ENCODE measurements around the gene FKBP14. TPM values are rescaled to one million over a fixed set of nuclear protein-coding genes. Genes with fewer than 3 reads are reported as not detected.

The FKBP14 gene
- total and polyA plus RNA-seq, 10 donors: 1.2 to 14.7 (median 8.8) TPM

DNA sequence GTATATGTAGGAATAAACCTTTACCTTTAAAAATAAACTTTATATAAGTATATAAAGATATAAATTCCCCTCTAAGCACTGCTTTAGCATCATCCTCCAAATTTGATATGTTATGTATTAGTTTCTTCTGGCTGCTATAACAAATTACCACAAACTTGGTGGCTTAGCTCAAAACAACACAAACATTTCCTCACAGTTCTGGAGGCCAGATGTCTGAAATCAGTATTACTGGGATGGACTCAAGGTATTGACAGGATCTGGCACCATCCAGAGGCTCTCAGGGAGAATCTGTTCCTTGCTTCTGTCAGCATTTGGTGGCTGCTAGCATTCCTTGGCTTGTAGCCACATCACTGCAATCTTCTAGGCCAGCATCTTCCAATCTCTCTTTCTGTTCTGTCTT lies 30.2 kb downstream of the FKBP14 start:
- H3K4me1 ChIP-seq: no peaks in the 10 kb centered on the region
- no peaks in the 10 kb centered on the region for H3K27me3 ChIP-seq (replicated peaks in 1 of 7)
- intact Hi-C loops (cut with DNase I; ENCODE audit: low total_unique reads): no loop called here
- H3K36me3 ChIP-seq: no peaks in the 10 kb centered on the region
- no peak for DNase-seq
- no peak overlapping the region for H3K4me3 ChIP-seq
- H3K9me3 ChIP-seq: peaks cover 7 to 47% (median 42%) of the 10 kb centered on the region in 8 donors
- no peak overlapping the region for H3K27ac ChIP-seq
- TF ChIP-seq, protein P1, sequence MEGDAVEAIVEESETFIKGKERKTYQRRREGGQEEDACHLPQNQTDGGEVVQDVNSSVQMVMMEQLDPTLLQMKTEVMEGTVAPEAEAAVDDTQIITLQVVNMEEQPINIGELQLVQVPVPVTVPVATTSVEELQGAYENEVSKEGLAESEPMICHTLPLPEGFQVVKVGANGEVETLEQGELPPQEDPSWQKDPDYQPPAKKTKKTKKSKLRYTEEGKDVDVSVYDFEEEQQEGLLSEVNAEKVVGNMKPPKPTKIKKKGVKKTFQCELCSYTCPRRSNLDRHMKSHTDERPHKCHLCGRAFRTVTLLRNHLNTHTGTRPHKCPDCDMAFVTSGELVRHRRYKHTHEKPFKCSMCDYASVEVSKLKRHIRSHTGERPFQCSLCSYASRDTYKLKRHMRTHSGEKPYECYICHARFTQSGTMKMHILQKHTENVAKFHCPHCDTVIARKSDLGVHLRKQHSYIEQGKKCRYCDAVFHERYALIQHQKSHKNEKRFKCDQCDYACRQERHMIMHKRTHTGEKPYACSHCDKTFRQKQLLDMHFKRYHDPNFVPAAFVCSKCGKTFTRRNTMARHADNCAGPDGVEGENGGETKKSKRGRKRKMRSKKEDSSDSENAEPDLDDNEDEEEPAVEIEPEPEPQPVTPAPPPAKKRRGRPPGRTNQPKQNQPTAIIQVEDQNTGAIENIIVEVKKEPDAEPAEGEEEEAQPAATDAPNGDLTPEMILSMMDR (IDR thresholded peaks at IDR 0.05 in 8 of 11, conservative IDR thresholded peaks at IDR 0.05 in 3 of 11): no peak
- TF ChIP-seq POLR2A (IDR thresholded peaks at IDR 0.05): no peak
- no peak for TF ChIP-seq POLR2AphosphoS5 (IDR thresholded peaks at IDR 0.05)

GRCh38 chr7:29995652-29996051 lies 30.9 kb downstream of the FKBP14 start:
- Histone ChIP-seq H3K27ac (no peak overlapping the region), H3K4me3 (no peak overlapping the region), H3K9me3 (peaks cover 7 to 47% (median 42%) of the 10 kb centered on the region in 8 donors), H3K27me3 (replicated peaks in 1 of 7) (peaks cover 0 to 7% (median 0%) of the 10 kb centered on the region in 7 donors), H3K36me3 (no peaks in the 10 kb centered on the region), H3K4me1 (peaks cover 0 to under 1% (median 0%) of the 10 kb centered on the region in 6 donors)
- intact Hi-C loops (cut with DNase I; ENCODE audit: low total_unique reads): no loop called here
- TF ChIP-seq POLR2A (IDR thresholded peaks at IDR 0.05) (no peak), POLR2AphosphoS5 (IDR thresholded peaks at IDR 0.05) (no peak)
- TF ChIP-seq, protein P1 (IDR thresholded peaks at IDR 0.05 in 8 of 11, conservative IDR thresholded peaks at IDR 0.05 in 3 of 11): no peak
- DNase-seq: no peak

DNA sequence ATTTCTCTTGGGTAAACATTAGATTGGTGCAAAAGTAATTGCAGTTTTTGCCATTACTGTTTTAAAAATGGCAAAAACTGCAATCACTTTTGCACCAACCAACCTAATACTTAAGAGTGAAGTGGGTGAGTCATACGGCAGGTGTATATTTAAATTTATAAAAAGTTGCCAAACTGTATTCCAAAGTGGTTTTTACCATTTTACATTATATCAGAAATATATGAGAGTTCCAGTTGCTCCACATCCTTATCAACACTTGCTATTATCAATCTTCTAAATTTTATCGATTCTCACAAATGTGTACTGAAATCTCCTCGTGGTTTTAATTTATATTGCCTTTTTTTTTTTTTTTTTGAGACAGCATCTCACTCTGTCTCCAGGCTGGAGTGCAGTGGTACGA lies 33.4 kb downstream of the FKBP14 start:
- H3K4me3 ChIP-seq: no peak overlapping the region
- H3K4me1 ChIP-seq: peaks cover 0 to 24% (median 9%) of the 10 kb centered on the region in 6 donors
- no peaks in the 10 kb centered on the region for H3K36me3 ChIP-seq
- H3K9me3 ChIP-seq: peaks cover 7 to 47% (median 42%) of the 10 kb centered on the region in 8 donors
- intact Hi-C loops (cut with DNase I; ENCODE audit: low total_unique reads): no loop called here
- no peak overlapping the region for H3K27ac ChIP-seq
- DNase-seq: no peak
- TF ChIP-seq, protein P1 (IDR thresholded peaks at IDR 0.05 in 8 of 11, conservative IDR thresholded peaks at IDR 0.05 in 3 of 11): no peak
- TF ChIP-seq POLR2AphosphoS5 (IDR thresholded peaks at IDR 0.05) (no peak), POLR2A (IDR thresholded peaks at IDR 0.05) (no peak)
- WGBS, 5 donors: 86 to 93% (median 91%) methylated on average over 4 of the region's 4 CpGs
- peaks cover 0 to 32% (median 17%) of the 10 kb centered on the region in 7 donors for H3K27me3 ChIP-seq (replicated peaks in 1 of 7)

GRCh38 chr7:29991937-29992336 lies 34.6 kb downstream of the FKBP14 start:
- DNase-seq: no peak
- intact Hi-C loops (cut with DNase I; ENCODE audit: low total_unique reads): no loop called here
- H3K27me3 ChIP-seq (replicated peaks in 1 of 7): peaks cover 0 to 38% (median 17%) of the 10 kb centered on the region in 7 donors
- TF ChIP-seq POLR2AphosphoS5 (IDR thresholded peaks at IDR 0.05) (no peak), POLR2A (IDR thresholded peaks at IDR 0.05) (no peak)
- TF ChIP-seq, protein P1 (IDR thresholded peaks at IDR 0.05 in 8 of 11, conservative IDR thresholded peaks at IDR 0.05 in 3 of 11): no peak
- 94 to 98% (median 96%) methylated on average over 5 of the region's 5 CpGs for WGBS, 5 donors
- peaks cover 7 to 46% (median 39%) of the 10 kb centered on the region in 8 donors for H3K9me3 ChIP-seq
- H3K27ac ChIP-seq: no peak overlapping the region
- peaks cover 0 to 36% (median 11%) of the 10 kb centered on the region in 6 donors for H3K4me1 ChIP-seq
- no peak overlapping the region for H3K4me3 ChIP-seq
- no peaks in the 10 kb centered on the region for H3K36me3 ChIP-seq
